ENCODE measurements around the gene PAPPA.

GRCh38 chr9:116448431-116448830, 294.8 kb downstream of the PAPPA start:
- TF ChIP-seq CTCF (IDR thresholded peaks at IDR 0.05; ENCODE audit: poor library complexity, severe bottlenecking) (no peak), TAF1 (IDR thresholded peaks at IDR 0.05; ENCODE audit: low read depth) (no peak), REST (IDR thresholded peaks at IDR 0.05; ENCODE audit: borderline replicate concordance) (no peak), POLR2AphosphoS5 (IDR thresholded peaks at IDR 0.05) (no peak), MXI1 (conservative IDR thresholded peaks at IDR 0.05; ENCODE audit: poor library complexity, severe bottlenecking) (no peak), EZH2 (IDR thresholded peaks at IDR 0.05; ENCODE audit: borderline replicate concordance, insufficient read depth, low read length, poor library complexity, severe bottlenecking) (no peak), EP300 (conservative IDR thresholded peaks at IDR 0.05; ENCODE audit: poor library complexity, severe bottlenecking) (no peak), RAD21 (conservative IDR thresholded peaks at IDR 0.05) (no peak), SMC3 (conservative IDR thresholded peaks at IDR 0.05; ENCODE audit: poor library complexity) (no peak)
